Upper lobe of left lung (tissue), 4 donors: Measurements from ENCODE around the gene FBRSL1.

ENCODE experiments used
- CTCF ChIP-seq, 6 experiments: fragments of 450-650 bp in 4 of 6; fragments of 200-600 bp in 2 of 6; sonication (generic) in 2 of 6; IDR thresholded peaks; one replicate each; pipeline ENCODE4 v1.5.1; 2016 to 2019; ENCODE audit warnings: antibody characterized with exemption in 6 of 6
- POLR2A ChIP-seq, 4 donors: fragments of 450-650 bp; IDR thresholded peaks; one replicate each; pipeline ENCODE4 v1.5.1; 2016 to 2017; ENCODE audit warnings: antibody characterized with exemption in 4 of 4, mild to moderate bottlenecking in 2 of 4

DNA sequence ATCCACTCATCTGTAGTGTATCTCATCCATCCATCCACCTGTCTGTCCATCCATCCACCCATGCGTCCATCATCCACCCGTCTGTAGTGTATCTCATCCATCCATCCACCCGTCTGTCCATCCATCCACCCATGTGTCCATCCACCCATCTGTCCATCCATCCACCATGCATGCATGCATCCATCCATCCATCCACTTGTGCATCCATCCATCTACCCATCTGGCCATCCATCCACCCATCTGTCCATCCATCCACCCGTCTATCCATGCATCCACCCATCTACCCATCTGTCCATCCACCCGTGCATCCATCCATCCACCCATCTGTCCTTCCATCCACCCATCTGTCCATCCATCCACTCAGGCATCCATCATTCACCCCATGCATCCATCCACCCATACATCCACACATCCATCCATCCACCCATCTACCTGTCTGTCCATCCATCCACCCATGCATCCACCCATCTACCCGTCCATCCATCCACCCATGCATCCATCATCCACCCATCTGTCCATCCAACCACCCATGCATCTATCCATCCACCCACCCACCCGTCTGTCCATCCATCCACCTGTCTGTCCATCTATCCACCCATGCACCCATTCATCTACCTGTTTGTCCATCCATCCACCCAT, 28.5 kb downstream of the FBRSL1 start:
- no peak for TF ChIP-seq CTCF (IDR thresholded peaks at IDR 0.05)
- TF ChIP-seq POLR2A (IDR thresholded peaks at IDR 0.05): no peak
